Measurements from ENCODE around the gene UBXN11.
"Not testable (repeated sequence)": the region's sequence is repeated elsewhere in the genome, so short reads cannot be mapped to it uniquely, and the experiment has no call there.

UBXN11 gene

DNA sequence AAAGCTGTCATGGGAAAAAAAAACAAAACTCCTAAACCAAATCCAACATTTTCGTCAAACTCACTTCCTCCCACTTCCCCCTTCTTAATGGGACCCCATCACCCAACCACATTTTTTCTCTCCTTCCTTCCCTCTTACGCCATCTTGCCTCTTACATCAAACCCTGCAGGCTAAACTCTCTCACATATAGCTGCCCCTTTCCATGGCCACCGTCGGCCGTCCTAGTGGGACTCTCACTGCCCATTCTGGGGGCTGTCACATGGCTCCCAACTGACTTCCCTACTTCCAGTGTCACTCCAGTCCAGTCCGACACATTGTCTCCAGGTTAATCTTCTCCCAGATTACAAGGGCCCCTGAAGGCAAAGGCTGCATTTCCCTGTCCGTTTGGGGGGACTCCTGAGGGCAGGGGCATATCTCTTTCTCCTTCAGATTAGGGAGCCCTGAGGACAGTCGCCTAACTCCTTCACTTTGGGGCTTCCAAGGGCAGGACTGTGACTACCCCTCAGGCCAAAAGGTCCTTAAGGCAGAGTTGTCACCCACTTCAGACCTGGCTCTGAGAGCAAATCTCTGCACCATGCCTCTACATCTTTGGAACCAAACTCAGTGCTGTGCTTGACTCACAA is 658 bp downstream of the UBXN11 start:
- DNase-seq, result no peak

DNA sequence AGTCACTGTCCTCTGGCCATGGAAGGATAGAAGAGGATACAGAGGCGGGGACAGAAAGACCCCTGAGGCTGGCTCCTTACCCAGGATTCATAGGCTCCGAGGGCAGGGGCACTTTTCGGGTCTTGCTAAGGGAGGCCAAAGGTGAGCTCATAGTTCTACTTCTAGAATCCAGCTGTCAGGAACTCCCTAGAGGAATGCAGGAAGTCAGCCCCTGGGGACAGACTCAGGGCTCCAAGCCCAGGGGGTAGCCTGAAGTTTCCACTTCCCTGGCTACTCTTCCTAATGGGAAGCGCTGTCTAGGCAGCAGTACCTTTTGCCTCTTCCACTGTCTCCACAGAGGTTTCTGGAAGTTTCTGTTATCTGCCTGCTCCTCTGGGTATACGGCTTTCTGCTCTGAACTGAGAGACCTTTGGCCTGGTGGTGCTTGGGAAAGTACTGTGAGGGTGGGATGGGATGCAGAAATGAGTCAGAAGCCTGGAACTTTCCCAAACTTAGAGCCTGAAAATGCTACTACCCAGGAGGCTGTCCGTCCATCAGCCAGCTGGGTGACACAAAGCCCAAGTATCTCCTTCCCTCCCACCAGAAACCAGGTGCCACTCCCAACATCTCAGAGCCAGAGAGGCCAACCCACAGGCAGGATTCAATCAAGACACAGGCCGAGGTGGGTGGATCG is 3.6 kb downstream of the UBXN11 start:
- no peak for DNase-seq

DNA sequence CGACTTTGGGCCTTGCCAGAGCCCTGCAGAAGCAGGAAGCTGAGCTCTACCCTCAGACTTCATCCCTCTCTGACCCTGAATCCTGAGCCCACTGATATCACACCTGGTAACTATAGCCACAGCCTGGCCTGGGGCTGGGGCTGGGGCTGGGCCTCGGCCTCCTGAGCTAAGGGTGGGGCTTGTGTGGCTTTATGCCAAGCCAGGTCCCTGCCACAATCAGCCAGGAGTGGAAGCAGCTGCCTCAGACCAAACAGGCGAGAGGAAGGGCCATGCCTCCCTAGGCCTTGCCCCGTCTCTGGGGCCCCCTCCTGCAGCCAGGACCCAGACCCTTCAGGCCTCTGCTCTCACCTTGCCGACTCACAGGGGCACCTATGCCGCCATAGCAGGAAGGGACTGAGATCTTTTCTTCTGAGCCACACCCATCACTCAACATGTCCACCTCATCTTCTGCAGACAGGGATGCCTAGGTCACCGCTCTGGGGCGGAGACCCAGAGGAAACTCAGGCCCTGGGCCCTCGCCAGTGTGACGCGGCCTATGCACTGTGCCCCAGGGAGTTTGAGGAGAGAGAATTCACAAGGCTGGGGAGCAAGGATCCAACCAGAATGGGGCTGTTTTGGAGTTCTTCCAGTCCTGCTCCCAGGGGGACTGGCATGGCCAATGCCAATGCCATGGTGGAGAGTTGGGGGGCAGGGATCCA is 5.7 kb downstream of the UBXN11 start:
- no peak for DNase-seq

DNA sequence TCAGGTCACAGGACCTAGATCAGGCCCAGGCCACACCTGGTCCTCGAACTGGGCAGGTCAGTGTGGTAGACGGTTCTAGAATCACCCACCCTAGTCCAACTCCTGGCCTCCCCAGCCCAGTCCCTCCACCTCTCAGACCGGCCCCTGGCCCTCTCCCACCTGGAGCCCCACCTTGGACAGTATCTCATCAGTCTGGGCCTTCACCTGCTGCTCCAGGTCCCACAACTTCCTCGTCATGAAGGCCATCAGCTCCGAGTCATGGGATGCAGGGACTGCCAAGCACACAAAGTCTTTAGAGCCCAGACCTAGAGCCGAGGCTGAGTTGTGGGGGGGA is 8.7 kb downstream of the UBXN11 start:
- DNase-seq, result no peak

DNA sequence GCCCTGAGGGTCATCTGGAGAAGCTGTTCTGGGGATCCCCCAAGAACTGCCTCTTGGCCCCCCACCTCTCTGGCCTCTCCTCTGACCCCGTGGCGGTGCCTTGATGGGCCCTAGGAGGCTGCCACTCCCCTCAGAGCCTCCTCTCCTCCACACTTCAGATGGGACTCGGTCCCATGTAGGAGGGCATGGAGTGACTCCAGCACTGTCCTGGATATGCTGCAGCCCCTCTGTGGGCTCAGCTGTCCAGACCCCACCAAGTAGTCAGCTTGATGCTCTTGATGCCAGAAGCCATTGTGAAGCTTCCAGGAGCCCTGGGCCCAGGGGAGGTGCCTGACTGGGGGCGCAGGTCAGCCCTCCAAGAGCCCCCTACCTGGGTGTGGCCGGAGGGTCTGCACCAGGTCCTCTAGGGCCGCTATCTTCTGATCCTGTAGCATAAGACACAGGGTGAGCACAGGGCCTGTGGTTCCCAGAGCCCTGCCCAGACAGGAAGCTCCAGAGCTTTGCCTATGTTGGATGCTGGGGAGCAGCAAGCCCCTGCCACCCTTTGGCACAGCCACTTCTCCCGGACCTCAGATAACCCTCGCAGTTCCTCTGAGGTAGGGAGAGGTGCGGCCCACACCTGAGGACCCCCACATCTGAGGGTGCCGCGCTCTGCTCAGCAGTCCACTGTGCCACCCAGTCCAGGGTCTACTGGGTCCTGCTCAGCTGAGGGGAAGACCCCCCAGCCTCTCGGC is 9.2 kb downstream of the UBXN11 start:
- no peak for DNase-seq

DNA sequence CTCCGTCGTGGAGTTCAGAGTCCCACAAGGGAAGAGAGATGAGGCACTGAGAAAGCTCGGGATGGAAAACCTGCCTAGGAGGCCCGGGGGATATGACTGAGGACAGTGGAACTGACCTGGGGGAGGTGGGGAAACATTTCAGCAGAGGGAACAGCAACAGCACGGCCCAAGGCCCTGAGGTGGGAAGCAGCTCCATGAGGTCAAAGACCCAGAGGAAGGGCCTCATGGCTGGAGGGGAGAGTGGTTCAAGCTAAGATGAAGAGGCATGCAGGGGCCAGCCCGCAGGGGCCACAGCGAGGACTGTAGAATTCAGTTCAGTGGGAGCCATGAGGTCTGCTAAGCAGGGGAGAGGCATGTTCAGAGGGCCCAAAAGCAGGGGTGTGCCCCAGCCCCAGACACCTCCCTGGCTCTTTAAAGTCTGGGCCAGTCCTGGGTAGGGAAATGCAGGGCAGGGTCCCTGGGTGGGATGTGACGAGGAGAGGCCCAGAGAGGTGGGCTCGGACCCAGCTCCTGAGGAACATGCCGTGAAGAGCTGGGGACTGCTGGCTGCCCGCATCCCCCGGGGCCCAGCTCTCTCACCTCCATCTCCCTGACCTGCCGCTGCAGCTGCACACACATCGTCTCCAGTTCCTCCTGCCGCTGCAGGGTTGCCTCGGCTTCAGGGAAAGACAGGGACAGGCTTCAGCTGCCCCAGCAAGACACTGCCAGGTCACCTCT is 9.9 kb downstream of the UBXN11 start:
- DNase-seq, result no peak

DNA sequence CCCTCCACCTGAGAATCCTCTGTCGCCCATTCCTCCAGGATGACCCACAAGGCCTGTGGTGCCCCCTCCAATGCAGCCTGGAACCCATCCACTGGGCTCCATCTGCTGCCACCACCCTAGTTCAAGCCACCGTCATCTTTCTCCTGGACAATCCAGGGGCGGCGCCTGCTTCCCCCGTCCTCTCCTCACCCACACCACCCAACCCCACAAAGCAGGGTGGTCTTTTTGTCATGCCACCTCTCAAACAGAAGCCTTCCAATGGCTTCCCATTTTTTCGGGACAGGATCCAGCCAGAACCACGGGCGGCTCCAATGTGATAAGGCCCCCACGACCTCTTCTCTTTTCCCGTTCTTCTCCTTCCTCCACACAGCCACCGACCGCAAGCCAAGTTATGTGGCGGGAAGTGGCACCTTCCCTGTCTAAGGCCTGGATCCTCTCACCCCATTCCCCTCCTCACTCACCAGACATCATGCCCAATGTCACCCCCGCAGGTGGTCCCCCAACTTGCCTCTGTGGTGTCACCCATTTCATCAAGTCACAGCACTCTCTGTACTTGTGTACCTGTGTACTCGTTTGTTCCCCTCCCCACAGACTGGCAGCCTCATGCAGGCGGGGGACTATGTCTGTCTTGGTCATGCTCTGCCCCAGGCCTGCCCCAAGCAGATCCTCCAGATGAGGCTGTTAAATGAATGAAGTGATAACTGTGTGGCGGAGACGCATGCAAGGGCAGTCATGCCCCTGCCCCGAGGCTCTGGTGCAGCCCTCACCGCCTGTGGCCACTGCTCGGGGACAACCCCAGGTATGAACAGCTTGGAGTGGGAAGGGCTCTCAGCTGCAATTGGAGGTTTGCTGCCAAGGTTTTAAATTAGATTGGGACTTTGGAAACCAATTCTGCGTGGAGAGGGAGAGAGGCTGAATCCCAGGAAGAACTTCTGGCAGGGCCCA is 11.0 kb downstream of the UBXN11 start:
- no peak for DNase-seq

DNA sequence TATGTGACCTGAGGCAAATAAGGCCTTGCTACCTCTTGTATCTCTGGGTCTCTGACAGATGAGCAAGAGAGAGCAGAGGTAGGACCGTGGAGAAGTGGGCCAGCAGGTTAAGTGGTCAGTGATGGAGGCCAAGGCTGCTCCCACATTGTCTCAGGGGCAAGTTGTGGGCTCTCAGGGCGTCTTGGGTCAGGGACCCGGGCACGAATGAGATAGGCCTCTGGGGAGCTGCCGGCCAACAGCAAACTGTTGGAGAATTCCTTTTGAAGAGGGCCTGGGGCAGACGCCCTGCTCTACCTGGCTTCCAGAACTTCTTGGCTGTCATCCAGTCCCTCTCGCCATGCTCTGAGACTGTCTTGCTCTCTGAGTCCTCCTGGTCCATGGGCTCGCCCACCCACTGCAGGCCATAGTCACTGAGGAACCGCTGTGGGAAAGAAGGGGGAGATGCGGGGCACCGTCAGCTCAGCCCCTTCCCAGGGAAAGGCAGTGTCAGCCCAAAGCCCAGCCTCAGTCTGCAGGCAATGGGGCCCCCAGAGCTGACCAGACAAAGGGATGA is 12.4 kb downstream of the UBXN11 start:
- no peak for DNase-seq

DNA sequence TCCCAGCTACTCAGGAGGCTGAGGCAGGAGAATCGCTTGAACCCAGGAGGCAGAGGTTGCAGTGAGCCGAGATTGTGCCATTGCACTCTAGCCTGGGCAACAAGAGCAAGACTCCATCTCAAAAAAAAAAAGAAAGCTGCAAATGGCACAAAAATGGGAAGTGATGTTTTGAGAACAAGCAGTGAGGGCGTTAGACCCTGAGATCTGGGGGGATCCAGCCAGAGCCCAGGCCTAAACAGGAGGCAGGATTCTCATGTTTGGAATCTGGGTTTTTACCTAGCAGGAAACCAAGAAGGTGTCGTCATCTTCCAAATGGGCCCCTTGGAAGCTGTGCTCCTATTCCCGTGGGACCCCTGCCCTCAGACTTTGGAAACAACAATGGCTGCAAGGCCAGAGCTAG is 13.7 kb downstream of the UBXN11 start:
- DNase-seq, result not testable (repeated sequence)

DNA sequence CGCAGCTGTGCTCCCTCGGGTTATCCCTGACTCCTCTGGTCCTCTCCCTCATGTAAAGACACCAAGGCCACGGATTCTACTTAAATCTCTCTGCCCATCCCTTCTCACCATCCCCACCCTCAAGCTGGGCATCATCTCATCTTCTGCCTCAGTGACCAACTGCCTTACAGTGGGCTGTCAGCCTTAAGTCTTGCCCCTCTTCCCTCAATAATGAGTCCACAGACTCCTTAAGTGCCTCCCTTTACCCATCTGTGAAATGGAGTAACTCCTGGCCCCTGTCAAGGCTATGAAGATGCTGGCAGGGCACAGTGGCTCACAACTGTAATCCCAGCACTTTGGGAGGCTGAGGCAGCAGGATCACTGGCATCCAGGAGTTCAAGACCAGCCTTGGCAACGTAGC is 14.5 kb downstream of the UBXN11 start:
- DNase-seq, result no peak

DNA sequence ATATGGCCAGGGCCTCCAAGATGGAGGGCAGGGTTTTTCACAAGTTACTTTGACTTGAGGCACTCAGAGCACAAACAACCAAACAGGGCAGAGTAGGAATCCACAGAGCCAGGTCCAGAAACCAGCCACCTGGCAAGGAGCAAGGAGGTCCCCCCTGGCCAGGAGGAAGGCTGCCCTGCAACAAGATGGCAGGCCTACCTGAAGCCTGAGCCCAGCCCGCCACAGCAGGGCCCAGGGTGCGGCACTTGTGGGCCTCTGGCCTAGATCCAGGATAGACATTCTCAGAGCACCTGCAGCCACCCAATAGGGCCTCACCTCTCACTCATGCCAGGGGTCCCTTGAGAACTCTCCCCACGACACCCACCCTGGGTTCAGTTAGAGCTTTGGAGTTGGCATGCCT is 15.0 kb downstream of the UBXN11 start:
- no peak for DNase-seq

DNA sequence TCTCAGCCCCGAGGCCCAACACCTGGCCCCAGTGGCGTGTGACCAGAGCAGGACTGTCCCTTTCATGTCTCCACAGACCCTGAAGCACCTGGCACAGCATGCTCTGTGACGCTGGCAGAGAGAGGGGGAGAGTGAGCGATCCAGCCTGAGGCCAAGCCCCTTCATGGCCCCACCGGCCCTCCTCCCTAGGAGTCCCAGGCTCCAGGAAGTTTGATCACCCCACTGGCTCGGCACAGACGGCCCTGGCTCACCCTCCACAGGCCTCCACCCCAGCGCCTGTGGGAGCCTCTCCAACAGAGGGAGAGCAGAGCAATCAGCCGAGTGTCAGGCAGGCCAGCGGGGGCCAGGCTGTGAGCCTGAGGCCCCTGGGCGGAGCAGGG is 15.6 kb downstream of the UBXN11 start:
- DNase-seq, result no peak

DNA sequence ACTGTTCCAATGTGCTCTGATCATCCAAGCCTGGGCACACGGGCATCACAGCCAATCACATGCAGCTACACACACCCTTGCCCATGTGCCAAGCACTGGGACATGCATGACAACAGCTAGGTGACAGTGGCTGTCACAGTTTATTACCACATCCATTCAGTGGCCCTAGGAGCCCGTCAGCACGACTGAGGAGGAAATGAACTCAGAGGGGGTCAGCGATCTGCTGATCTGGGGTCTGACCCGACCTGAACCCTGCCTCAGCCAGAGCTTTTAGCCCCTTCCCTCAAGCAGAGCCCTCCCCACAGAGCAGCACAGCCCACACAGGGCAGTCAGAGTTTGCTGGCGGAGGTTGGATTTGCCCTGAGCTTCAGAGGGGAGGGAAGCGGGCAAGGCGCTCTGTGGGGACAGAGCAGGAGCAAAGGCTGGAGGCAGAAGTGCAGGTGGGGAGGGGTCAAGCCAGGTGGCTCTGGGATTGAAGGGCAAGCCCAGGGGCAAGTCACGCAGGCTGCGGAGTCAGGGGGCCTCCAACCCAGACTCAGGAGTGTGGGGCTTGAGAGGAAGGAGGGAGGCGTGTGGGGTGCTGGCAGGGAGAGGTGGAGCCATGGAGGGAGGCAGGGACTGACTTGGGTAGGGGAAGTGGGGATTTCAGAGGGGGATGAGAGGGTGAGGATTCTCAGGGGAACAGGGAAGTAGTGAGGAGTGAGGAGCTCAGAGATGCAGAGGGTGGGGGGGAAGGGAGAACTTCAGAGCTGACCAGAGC is 16.1 kb downstream of the UBXN11 start:
- no peak for DNase-seq

DNA sequence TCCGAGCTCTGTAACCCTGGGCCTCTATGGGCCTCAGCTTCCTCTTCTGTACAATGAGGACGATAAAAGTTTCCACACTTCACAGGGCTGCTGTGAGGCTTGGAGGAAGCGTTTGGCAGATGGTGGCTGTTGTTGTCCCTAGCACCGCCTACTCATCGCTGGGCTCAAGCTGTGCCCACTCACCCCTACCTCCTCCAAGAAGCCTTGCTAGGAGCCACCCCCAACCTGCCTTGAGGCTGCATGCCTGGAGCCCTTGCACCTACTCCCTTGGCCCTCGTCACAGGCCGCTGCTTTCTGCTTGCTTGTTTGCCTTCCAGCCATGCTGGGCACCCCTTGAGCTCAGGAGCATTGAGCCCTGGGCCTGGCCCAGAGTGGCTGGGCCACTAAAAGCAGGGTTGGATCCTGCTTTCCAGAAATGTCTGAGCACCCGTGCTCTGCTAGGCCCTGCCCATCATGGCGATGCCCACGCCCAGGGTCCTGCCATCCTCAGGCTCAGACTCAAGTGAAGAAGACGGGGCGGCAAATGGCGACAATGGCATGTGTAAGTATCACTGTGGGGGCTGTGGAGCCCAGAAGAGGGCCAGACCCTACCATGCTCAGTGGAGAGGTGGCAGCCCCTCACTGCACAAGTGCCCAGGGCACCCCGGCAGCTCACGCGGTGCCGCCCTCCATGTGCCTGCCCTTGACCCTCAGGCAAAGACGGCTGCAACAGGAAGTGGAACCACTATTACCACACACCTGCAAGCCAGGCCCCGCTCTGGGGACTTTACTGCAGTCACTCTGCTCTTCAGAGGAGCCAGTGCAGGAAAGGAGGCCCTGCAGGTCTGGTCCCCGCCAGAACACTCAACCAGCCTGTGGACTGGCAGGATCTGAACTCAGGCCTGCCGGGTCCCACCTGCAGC is 17.0 kb downstream of the UBXN11 start:
- peak; percentile 10 to 65 for DNase-seq

DNA sequence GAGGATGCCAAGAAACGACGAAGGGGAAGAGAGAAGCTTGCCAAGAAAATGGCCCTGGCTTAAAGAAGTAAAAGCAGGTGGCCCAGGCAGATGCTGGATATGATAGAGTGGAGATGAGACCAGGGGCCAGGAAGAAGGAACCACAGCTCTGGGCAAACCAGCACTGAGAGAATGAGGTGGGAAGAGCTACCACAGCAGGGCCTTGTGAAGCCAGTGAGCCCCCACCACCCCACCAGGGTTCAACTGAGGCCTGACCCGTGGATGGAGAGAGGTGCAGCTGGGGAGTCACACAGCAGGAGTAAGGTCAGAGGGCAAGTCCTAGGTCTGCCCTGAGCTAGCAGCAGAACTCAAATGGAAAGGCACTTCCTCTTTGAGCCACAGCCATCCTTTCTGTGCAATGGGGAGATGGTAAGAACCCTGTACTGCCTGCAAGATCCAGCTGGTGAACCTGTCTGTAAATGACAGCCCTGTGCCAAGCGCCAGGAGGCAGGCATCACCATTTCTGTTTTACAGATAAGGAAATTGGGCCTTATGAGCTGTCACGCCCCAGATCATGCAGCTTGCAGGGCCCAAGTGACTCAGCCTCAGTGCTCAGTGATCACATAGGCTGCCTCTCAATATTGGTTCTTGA is 18.0 kb downstream of the UBXN11 start:
- peak; percentile 37 to 76 for DNase-seq

DNA sequence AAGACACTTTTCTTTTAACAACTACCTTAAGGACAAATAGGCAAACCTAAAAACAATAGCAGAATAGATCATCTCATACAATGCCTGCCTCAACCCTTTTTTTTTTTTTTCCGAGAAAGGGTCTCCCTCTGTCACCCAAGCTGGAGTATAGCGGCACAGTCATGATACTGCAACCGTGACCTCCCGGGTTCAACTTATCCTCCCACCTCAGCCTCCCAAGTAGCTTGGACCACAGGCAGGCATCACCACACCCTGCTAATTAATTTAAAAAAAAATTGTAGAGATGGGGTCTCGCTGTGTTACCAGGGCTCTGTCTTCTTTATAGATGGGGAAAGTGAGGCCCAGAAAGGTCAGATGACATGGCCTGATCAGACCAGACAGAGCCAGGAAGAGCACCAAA is 18.6 kb downstream of the UBXN11 start:
- no peak for DNase-seq

DNA sequence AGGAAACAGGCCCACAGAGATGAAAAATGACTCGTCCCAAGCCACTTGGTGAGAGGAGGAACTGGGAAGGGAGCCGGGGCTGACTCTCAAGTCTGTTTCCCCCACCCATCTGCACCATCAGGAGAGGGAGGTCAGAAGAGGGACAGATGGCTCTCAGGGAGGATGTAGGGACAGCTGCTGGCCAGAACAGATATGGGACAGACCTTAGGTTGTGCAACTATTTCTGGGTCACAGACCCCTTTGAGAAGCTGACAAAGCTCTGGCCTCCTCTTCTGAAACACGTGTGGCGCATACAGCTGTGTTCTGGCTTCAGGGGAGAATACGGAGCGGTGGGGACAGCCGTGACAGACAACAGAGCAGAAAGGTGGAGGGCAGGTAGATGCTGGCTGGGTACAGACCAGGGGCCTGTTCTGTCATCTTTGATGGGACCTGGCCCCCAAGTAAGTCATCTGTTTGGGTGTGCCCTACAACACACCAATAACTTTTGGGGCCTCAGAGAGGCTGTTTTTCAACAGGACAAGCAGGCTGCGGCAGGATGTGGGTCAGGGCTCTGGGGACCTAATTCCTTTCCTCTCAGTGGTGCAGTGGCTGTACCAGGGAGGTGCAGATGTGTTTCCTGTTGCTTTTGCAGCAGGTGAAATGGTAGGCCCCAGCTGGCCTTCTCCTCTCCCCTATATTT is 19.3 kb downstream of the UBXN11 start:
- no peak for DNase-seq

DNA sequence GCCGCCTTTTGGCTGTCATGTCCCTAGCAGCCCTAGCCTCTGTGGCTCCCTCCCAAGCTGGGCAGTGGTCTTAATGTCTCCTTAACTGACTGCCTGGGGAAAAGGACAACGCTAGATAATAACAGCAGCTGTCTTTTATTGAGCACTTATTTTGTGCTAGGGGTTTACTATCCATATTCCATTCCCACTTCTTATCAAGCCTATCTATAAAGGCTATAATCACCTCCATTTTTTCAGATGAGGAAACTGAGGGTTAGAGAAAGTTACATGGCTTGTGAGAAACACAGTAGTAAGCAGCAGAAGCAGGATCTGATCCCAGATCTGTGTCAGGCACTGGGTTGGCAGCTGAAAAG is 20.4 kb downstream of the UBXN11 start:
- no peak for DNase-seq

Data from NCI-H446 (cell line).